Vagina (tissue), 2 donors: ENCODE data around the gene LANCL2. TPM values are rescaled to one million over a fixed set of nuclear protein-coding genes. Genes with fewer than 3 reads are reported as not detected.

Experiments used
- DNase-seq, 2 donors: peaks; one replicate each; pipeline ENCODE4 v3.0.0-alpha.2; 2017; ENCODE audit errors: extremely low spot score in 2 of 2
- H3K27ac ChIP-seq: fragments of 200-600 bp; sonication (generic); one replicate; pipeline ENCODE4 v1.5.1; 2019
- H3K27me3 ChIP-seq: fragments of 200-600 bp; sonication (generic); one replicate; pipeline ENCODE4 v1.5.1; 2019
- H3K36me3 ChIP-seq, 2 donors: fragments of 200-600 bp; sonication (generic); one replicate each; pipeline ENCODE4 v1.5.1; 2017 to 2019
- H3K4me1 ChIP-seq: fragments of 200-600 bp; sonication (generic); one replicate; pipeline ENCODE4 v1.5.1; 2019
- H3K4me3 ChIP-seq, 2 donors: fragments of 200-600 bp; sonication (generic); 1 replicate in 1 of 2; 2 replicates in 1 of 2; pipeline ENCODE4 v1.5.1; 2016 to 2019
- H3K9me3 ChIP-seq: fragments of 200-600 bp; sonication (generic); one replicate; pipeline ENCODE4 v1.5.1; 2019
- CTCF ChIP-seq, 3 experiments: fragments of 450-650 bp in 2 of 3; fragments of 200-600 bp in 1 of 3; sonication (generic) in 1 of 3; IDR thresholded peaks; one replicate each; pipeline ENCODE4 v1.5.1; 2017 to 2019; ENCODE audit warnings: antibody characterized with exemption in 3 of 3, mild to moderate bottlenecking in 2 of 3, moderate library complexity in 2 of 3
- POLR2A ChIP-seq, 2 donors: fragments of 450-650 bp; IDR thresholded peaks; one replicate each; pipeline ENCODE4 v1.6.1; 2017; ENCODE audit warnings: antibody characterized with exemption in 2 of 2, mild to moderate bottlenecking in 2 of 2, moderate library complexity in 2 of 2
- POLR2AphosphoS5 ChIP-seq, 2 donors: sonication (generic); formaldehyde crosslinking; IDR thresholded peaks; one replicate each; pipeline ENCODE4 v1.9.0; 2017; ENCODE audit warnings: antibody characterized with exemption in 2 of 2, mild to moderate bottlenecking in 2 of 2, low read depth in 1 of 2; ENCODE audit not compliant: insufficient read depth in 1 of 2
- intact Hi-C: fragments of 100-400 bp; cut with DNase I; formaldehyde crosslinking; loops from one replicate; pipeline ENCODE4 v1.15.1; 2023
- total RNA-seq: library from RNA; depleted of rRNA; stranded (reverse); fragments of >200 nt; gene quantifications from one replicate; pipeline ENCODE4 v1.2.3, GENCODE V29; 2016

Gene LANCL2
- total RNA-seq, 1 donor from 2014 or later = 7.6 TPM

GRCh38 chr7:55423277-55423711 lies 58.2 kb downstream of the LANCL2 start:
- no peak overlapping the region for H3K4me3 ChIP-seq
- no peaks in the 10 kb centered on the region for H3K9me3 ChIP-seq
- no peak for DNase-seq
- TF ChIP-seq CTCF (IDR thresholded peaks at IDR 0.05) = no peak
- TF ChIP-seq POLR2AphosphoS5 (IDR thresholded peaks at IDR 0.05; ENCODE audit: insufficient read depth in 1 of 2, low read depth in 1 of 2) = no peak
- TF ChIP-seq POLR2A (IDR thresholded peaks at IDR 0.05) = no peak
- no peak overlapping the region for H3K27ac ChIP-seq
- peaks cover 0 to 12% of the 10 kb centered on the region in 2 donors for H3K36me3 ChIP-seq
- H3K27me3 ChIP-seq = no peaks in the 10 kb centered on the region
- H3K4me1 ChIP-seq = no peaks in the 10 kb centered on the region
- intact Hi-C loops = no loop called here

- intact Hi-C loops = no loop called here
- Histone ChIP-seq H3K27me3 (no peaks in the 10 kb centered on the region), H3K36me3 (peaks cover 0 to 12% of the 10 kb centered on the region in 2 donors), H3K9me3 (no peaks in the 10 kb centered on the region), H3K4me1 (no peaks in the 10 kb centered on the region), H3K27ac (no peak overlapping the region), H3K4me3 (no peak overlapping the region)
- TF ChIP-seq POLR2A (IDR thresholded peaks at IDR 0.05) = no peak
- no peak for TF ChIP-seq CTCF (IDR thresholded peaks at IDR 0.05)
- no peak for TF ChIP-seq POLR2AphosphoS5 (IDR thresholded peaks at IDR 0.05; ENCODE audit: insufficient read depth in 1 of 2, low read depth in 1 of 2)
- DNase-seq = peak in 1 of 2 donors; percentile 49
Observed at GRCh38 chr7:55423891-55424290, 58.8 kb downstream of the LANCL2 start.

GRCh38 chr7:55425141-55425752 lies 60.1 kb downstream of the LANCL2 start:
- intact Hi-C loops = loop anchor here (5.0 kb wide), 1 partner anchor 263 kb away; no protein-coding TSS in a partner anchor
- no peaks in the 10 kb centered on the region for H3K27me3 ChIP-seq
- no peak overlapping the region for H3K4me3 ChIP-seq
- H3K36me3 ChIP-seq = peaks cover 0 to 12% of the 10 kb centered on the region in 2 donors
- no peak overlapping the region for H3K27ac ChIP-seq
- H3K4me1 ChIP-seq = peaks cover 8% of the 10 kb centered on the region
- no peaks in the 10 kb centered on the region for H3K9me3 ChIP-seq
- no peak for TF ChIP-seq POLR2A (IDR thresholded peaks at IDR 0.05)
- TF ChIP-seq CTCF (IDR thresholded peaks at IDR 0.05) = no peak
- TF ChIP-seq POLR2AphosphoS5 (IDR thresholded peaks at IDR 0.05; ENCODE audit: insufficient read depth in 1 of 2, low read depth in 1 of 2) = no peak
- DNase-seq = peak in 1 of 2 donors; percentile 82

DNA sequence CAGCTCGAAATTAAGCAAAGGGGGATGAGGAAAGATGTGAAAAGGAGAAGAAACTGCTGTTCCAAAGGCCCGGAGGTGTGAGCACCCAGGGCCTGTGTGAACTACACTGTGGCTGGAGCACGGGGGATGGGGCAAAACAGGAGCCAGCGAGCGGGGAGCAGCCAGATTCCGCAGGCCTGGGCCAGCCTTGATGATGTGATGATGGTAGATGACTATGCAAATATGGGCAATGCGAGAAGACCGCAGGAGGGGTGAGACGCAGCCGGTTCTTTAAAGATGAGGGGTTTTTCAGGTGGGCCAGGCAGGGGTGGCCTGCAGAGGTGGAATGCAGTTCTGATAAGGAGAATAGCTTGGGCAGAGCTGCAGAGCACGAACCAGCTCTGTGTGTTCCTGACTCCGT lies 61.5 kb downstream of the LANCL2 start:
- Histone ChIP-seq H3K36me3 (peaks cover 0 to 12% of the 10 kb centered on the region in 2 donors), H3K27ac (no peak overlapping the region), H3K9me3 (no peaks in the 10 kb centered on the region), H3K4me3 (no peak overlapping the region), H3K27me3 (no peaks in the 10 kb centered on the region), H3K4me1 (peaks cover 13% of the 10 kb centered on the region)
- peak in 1 of 2 donors; percentile 34 for DNase-seq
- intact Hi-C loops = loop anchor here (5.0 kb wide), 1 partner anchor 264 kb away; no protein-coding TSS in a partner anchor
- no peak for TF ChIP-seq POLR2A (IDR thresholded peaks at IDR 0.05)
- no peak for TF ChIP-seq CTCF (IDR thresholded peaks at IDR 0.05)
- no peak for TF ChIP-seq POLR2AphosphoS5 (IDR thresholded peaks at IDR 0.05; ENCODE audit: insufficient read depth in 1 of 2, low read depth in 1 of 2)

GRCh38 chr7:55427342-55427741 lies 62.2 kb downstream of the LANCL2 start:
- peak overlapping the region; percentile 62 for H3K27ac ChIP-seq
- H3K4me1 ChIP-seq = peaks cover 13% of the 10 kb centered on the region
- no peak overlapping the region for H3K4me3 ChIP-seq
- no peak for TF ChIP-seq POLR2A (IDR thresholded peaks at IDR 0.05)
- no peak for TF ChIP-seq CTCF (IDR thresholded peaks at IDR 0.05)
- TF ChIP-seq POLR2AphosphoS5 (IDR thresholded peaks at IDR 0.05; ENCODE audit: insufficient read depth in 1 of 2, low read depth in 1 of 2) = no peak
- no peak for DNase-seq
- H3K27me3 ChIP-seq = no peaks in the 10 kb centered on the region
- no peaks in the 10 kb centered on the region for H3K9me3 ChIP-seq
- intact Hi-C loops = loop anchor here (5.0 kb wide), 1 partner anchor 265 kb away; no protein-coding TSS in a partner anchor
- H3K36me3 ChIP-seq = peaks cover 0 to 12% of the 10 kb centered on the region in 2 donors
